Endothelial cell of umbilical vein (primary cell): ENCODE results near the gene TOM1L1. TPM values are rescaled to one million over a fixed set of nuclear protein-coding genes. Genes with fewer than 3 reads are reported as not detected.

Experiments
- BruUV-seq: library from RNA; stranded (reverse); fragments of 400-500 nt; replicated peaks from 2 replicates; lab custom pipeline; 2021; lab: Mats Ljungman, UMichigan
- CTCF ChIA-PET: fragments of 300-600, 350-600 bp; sonication (Branson Sonifier 250); formaldehyde crosslinking; loops from one replicate; lab custom pipeline; 2021; ENCODE audit warnings: antibody characterized with exemption, inconsistent platforms; lab: Charles Lee
- POLR2A ChIA-PET: fragments of 300-600, 350-600 bp; sonication (Branson Sonifier 250); formaldehyde crosslinking; loops from one replicate; lab custom pipeline; 2021; ENCODE audit warnings: antibody characterized with exemption, inconsistent platforms; lab: Charles Lee
- DNase-seq: peaks from one replicate; pipeline ENCODE4 v3.0.0-alpha.2; 2011; ENCODE audit warnings: low read depth, low spot score
- FAIRE-seq: peaks from 2 replicates; lab custom pipeline; 2011; peaks lifted over from hg19 to GRCh38; lab: Jason Lieb, UNC
- H2AFZ ChIP-seq: 2 replicates; pipeline ENCODE4 v1.6.0; 2012; ENCODE audit warnings: low read depth, low read length, control low read depth, inconsistent platforms
- H3K27ac ChIP-seq: 2 replicates; pipeline ENCODE4 v1.5.1; 2011; ENCODE audit warnings: low read depth, mild to moderate bottlenecking, control low read depth, low read length, moderate library complexity; ENCODE audit not compliant: insufficient read depth
- H3K27me3 ChIP-seq, 2 experiments: 2 replicates each; pipeline versions ENCODE4 v1.6.0 to v1.6.1; 2011; ENCODE audit warnings: low read length in 2 of 2, mixed read lengths in 1 of 2; ENCODE audit not compliant: control insufficient read depth in 2 of 2, insufficient read depth in 2 of 2
- H3K36me3 ChIP-seq, 2 experiments: 2 replicates in 1 of 2; 3 replicates in 1 of 2; pipeline ENCODE4 v1.5.1; 2011; ENCODE audit warnings: low read length in 2 of 2, mild to moderate bottlenecking in 1 of 2, moderate library complexity in 1 of 2; ENCODE audit not compliant: control insufficient read depth in 2 of 2, insufficient read depth in 2 of 2; ENCODE audit errors: extremely low read depth in 1 of 2
- H3K4me1 ChIP-seq: 3 replicates; pipeline ENCODE4 v1.5.1; 2011; ENCODE audit warnings: mild to moderate bottlenecking, low read length; ENCODE audit not compliant: control insufficient read depth, insufficient read depth; ENCODE audit errors: extremely low read depth
- H3K4me2 ChIP-seq: 2 replicates; pipeline ENCODE4 v1.6.1; 2011; ENCODE audit warnings: low read length, control low read depth, mixed read lengths; ENCODE audit not compliant: insufficient read depth
- H3K4me3 ChIP-seq, 3 experiments: fragments of 200-600 bp in 1 of 3; sonication (generic), shearing (Covaris generic) in 1 of 3; replicated peaks in 1 of 3; 2 replicates each; pipeline ENCODE4 v1.5.1; 2011 to 2016; ENCODE audit warnings: control low read depth in 3 of 3, low read length in 3 of 3, mild to moderate bottlenecking in 2 of 3, inconsistent platforms in 1 of 3, low read depth in 1 of 3, moderate library complexity in 1 of 3; ENCODE audit not compliant: insufficient read depth in 1 of 3
- H3K79me2 ChIP-seq: 2 replicates; pipeline ENCODE4 v1.6.0; 2012; ENCODE audit warnings: low read length, inconsistent platforms; ENCODE audit not compliant: control insufficient read depth, insufficient read depth
- H3K9ac ChIP-seq: replicated peaks from 2 replicates; pipeline ENCODE3; 2011; ENCODE audit warnings: low read length, control low read depth; ENCODE audit not compliant: insufficient read depth; ENCODE audit errors: extremely low read depth
- H3K9me1 ChIP-seq: replicated peaks from 3 replicates; pipeline ENCODE4 v1.6.0; 2011; ENCODE audit warnings: mild to moderate bottlenecking, low read length; ENCODE audit not compliant: control insufficient read depth, insufficient read depth; ENCODE audit errors: extremely low read depth
- H3K9me3 ChIP-seq: replicated peaks from 2 replicates; pipeline ENCODE4 v1.5.1; 2012; ENCODE audit warnings: low read length, inconsistent platforms; ENCODE audit not compliant: control insufficient read depth, insufficient read depth
- H4K20me1 ChIP-seq: replicated peaks from 2 replicates; pipeline ENCODE3; 2011; ENCODE audit warnings: mild to moderate bottlenecking, low read length; ENCODE audit not compliant: control insufficient read depth, insufficient read depth; ENCODE audit errors: extremely low read depth
- CTCF ChIP-seq, 2 donors: IDR thresholded peaks; 1 replicate in 1 of 2; 2 replicates in 1 of 2; pipeline ENCODE4 v1.5.1; 2011; ENCODE audit warnings: low read length in 2 of 2, mild to moderate bottlenecking in 2 of 2, moderate library complexity in 2 of 2, control low read depth in 1 of 2, inconsistent platforms in 1 of 2, low read depth in 1 of 2; ENCODE audit not compliant: insufficient read depth in 1 of 2; ENCODE audit errors: extremely low read depth in 1 of 2
- EZH2 ChIP-seq: IDR thresholded peaks from 2 replicates; pipeline ENCODE4 v1.6.1; 2012; ENCODE audit warnings: borderline replicate concordance, low read depth, mild to moderate bottlenecking, moderate library complexity, low read length, inconsistent platforms; ENCODE audit not compliant: severe bottlenecking
- FOS ChIP-seq: IDR thresholded peaks from 2 replicates; pipeline ENCODE4 v1.6.1; 2011; ENCODE audit warnings: mild to moderate bottlenecking, low read length, moderate library complexity, borderline replicate concordance; ENCODE audit not compliant: insufficient read depth
- GATA2 ChIP-seq: IDR thresholded peaks from 2 replicates; pipeline ENCODE4 v1.7.0; 2011; ENCODE audit warnings: low read depth, mild to moderate bottlenecking, moderate library complexity, mixed read lengths, low read length; ENCODE audit not compliant: insufficient read length, insufficient read depth
- JUN ChIP-seq: IDR thresholded peaks from 2 replicates; pipeline ENCODE4 v1.6.1; 2011; ENCODE audit warnings: borderline replicate concordance, low read depth; ENCODE audit not compliant: insufficient read length, insufficient read depth
- MAX ChIP-seq: IDR thresholded peaks from 2 replicates; pipeline ENCODE4 v1.6.1; 2011; ENCODE audit not compliant: insufficient read depth, insufficient read length
- MYC ChIP-seq: IDR thresholded peaks from one replicate; pipeline ENCODE4 v1.6.1; 2011; ENCODE audit warnings: mild to moderate bottlenecking, low read depth, low read length
- POLR2A ChIP-seq: IDR thresholded peaks from 2 replicates; pipeline ENCODE4 v1.6.1; 2012; ENCODE audit warnings: low read depth, mild to moderate bottlenecking, control low read depth, low read length
- POLR2AphosphoS5 ChIP-seq: IDR thresholded peaks from 2 replicates; pipeline ENCODE4 v1.6.1; 2012; ENCODE audit warnings: low read depth, mild to moderate bottlenecking, control low read depth, low read length, moderate library complexity; ENCODE audit not compliant: insufficient read depth
- dilution Hi-C: fragments of 300-500 bp; cut with MboI; formaldehyde crosslinking; loops from one replicate; pipeline ENCODE4 v1.15.0; 2019; ENCODE audit warnings: low sequenced_read_pairs; ENCODE audit not compliant: extremely low pct_ligation_motif_present
- intact Hi-C: fragments of 100-400 bp; cut with micrococcal nuclease; formaldehyde crosslinking; loops from one replicate; pipeline ENCODE4 v1.10.0; 2022
- polyA plus RNA-seq, 4 experiments: library from polyadenylated mRNA; depleted of rRNA in 3 of 4; stranded (reverse) in 3 of 4; unstranded in 1 of 4; fragments of >200 nt; gene quantifications; 2 replicates each; pipeline versions ENCODE4 v1.2.1 to v1.2.3, GENCODE V29; 2011 to 2012; ENCODE audit warnings: missing spikeins in 1 of 4
- total RNA-seq: library from RNA; stranded (reverse); gene quantifications from 2 replicates; pipeline ENCODE4 v1.2.3, GENCODE V29; 2021

Gene TOM1L1
- total and polyA plus RNA-seq, 2 donors (not counting 3 experiments of a cell fraction or from before 2014, with no cell fraction given): 0.44 to 0.60 TPM

GRCh38 chr17:54882371-54882770, 18.3 kb upstream of the TOM1L1 start:
- Histone ChIP-seq H3K27ac (no peak overlapping the region), H2AFZ (no peak overlapping the region), H3K4me3 (no peak overlapping the region), H3K9me1 (no peaks in the 10 kb centered on the region), H3K27me3 (no peaks in the 10 kb centered on the region), H3K79me2 (no peaks in the 10 kb centered on the region), H3K36me3 (no peaks in the 10 kb centered on the region), H3K4me2 (no peak overlapping the region), H3K9me3 (no peaks in the 10 kb centered on the region), H4K20me1 (no peaks in the 10 kb centered on the region), H3K4me1 (no peaks in the 10 kb centered on the region), H3K9ac (no peak overlapping the region)
- DNase-seq (no peak), FAIRE-seq (no peak)
- TF ChIP-seq EZH2: no peak
- no peak for TF ChIP-seq GATA2
- no peak for TF ChIP-seq MYC
- no peak for TF ChIP-seq MAX
- TF ChIP-seq FOS: no peak
- TF ChIP-seq POLR2A: no peak
- TF ChIP-seq POLR2AphosphoS5: no peak
- TF ChIP-seq JUN: no peak
- no peak for TF ChIP-seq CTCF (IDR thresholded peaks at IDR 0.05; ENCODE audit: extremely low read depth in 1 of 2, insufficient read depth in 1 of 2, low read depth in 1 of 2, low read length in 2 of 2)
- intact Hi-C loops (no loop called here), dilution Hi-C loops (no loop called here)
- CTCF ChIA-PET: no interaction called here
- BruUV-seq: no TSS peak
- POLR2A ChIA-PET: no interaction called here
